PC-3 (cell line): ENCODE measurements around the gene CEACAM7. TPM values are rescaled to one million over a fixed set of nuclear protein-coding genes. Genes with fewer than 3 reads are reported as not detected.

Source experiments
- ATAC-seq: fragments of 200-7000 bp; cut with Tn5 transposase; 2 replicates; pipeline ENCODE4 v1.9.1; 2020; ENCODE audit warnings: mild to moderate bottlenecking, moderate library complexity
- Bru-seq: library from RNA; stranded (reverse); fragments of 400-500 nt; gene quantifications from one replicate; lab custom pipeline; 2021; lab: Mats Ljungman, UMichigan
- BruChase-seq, 2 experiments: library from RNA; stranded (reverse); fragments of 400-500 nt; gene quantifications; one replicate each; lab custom pipeline; 2021; lab: Mats Ljungman, UMichigan
- BruUV-seq: library from RNA; stranded (reverse); fragments of 400-500 nt; replicated peaks from 2 replicates; lab custom pipeline; 2021; lab: Mats Ljungman, UMichigan
- CTCF ChIA-PET: fragments of 300-600 bp; sonication (Branson Sonifier 250); formaldehyde crosslinking; loops from one replicate; lab custom pipeline; 2022; ENCODE audit warnings: antibody characterized with exemption; lab: Charles Lee
- POLR2A ChIA-PET: fragments of 300-600 bp; sonication (Branson Sonifier 250); formaldehyde crosslinking; loops from one replicate; lab custom pipeline; 2022; ENCODE audit warnings: antibody characterized with exemption; ENCODE audit not compliant: unreplicated experiment; lab: Charles Lee
- DNase-seq: peaks from one replicate; pipeline ENCODE4 v3.0.0-alpha.2; 2015
- H2AFZ ChIP-seq: fragments of 300-600 bp; sonication (generic); 2 replicates; pipeline ENCODE4 v1.6.0; 2016; ENCODE audit warnings: antibody characterized with exemption, low read length
- H3F3A ChIP-seq: fragments of 300-600 bp; sonication (generic); one replicate; pipeline ENCODE4 v1.6.0; 2017; ENCODE audit warnings: antibody characterized with exemption, low read length, control low read depth, mild to moderate bottlenecking; ENCODE audit not compliant: unreplicated experiment
- H3K27ac ChIP-seq: fragments of 300-600 bp; sonication (generic); 2 replicates; pipeline ENCODE4 v1.5.1; 2016; ENCODE audit warnings: mild to moderate bottlenecking, low read length
- H3K27me3 ChIP-seq: fragments of 300-600 bp; sonication (generic); 2 replicates; pipeline ENCODE4 v1.6.1; 2016; ENCODE audit warnings: low read length, mixed read lengths
- H3K36me3 ChIP-seq: fragments of 300-600 bp; sonication (generic); 2 replicates; pipeline ENCODE4 v1.6.1; 2016; ENCODE audit warnings: low read depth, mixed run types, low read length, mixed read lengths
- H3K4me1 ChIP-seq: fragments of 300-600 bp; sonication (generic); 2 replicates; pipeline ENCODE4 v1.5.1; 2016; ENCODE audit warnings: low read length; ENCODE audit not compliant: insufficient read depth
- H3K4me2 ChIP-seq: fragments of 300-600 bp; sonication (generic); 2 replicates; pipeline ENCODE4 v1.6.0; 2016; ENCODE audit warnings: low read length
- H3K4me3 ChIP-seq: fragments of 300-600 bp; sonication (generic); 2 replicates; pipeline ENCODE4 v1.5.1; 2016; ENCODE audit warnings: mild to moderate bottlenecking, low read length, mixed read lengths
- H3K79me2 ChIP-seq: fragments of 300-600 bp; sonication (generic); 2 replicates; pipeline ENCODE4 v1.6.1; 2017; ENCODE audit warnings: low read length, mixed read lengths
- H3K9ac ChIP-seq: fragments of 300-600 bp; sonication (generic); 2 replicates; pipeline ENCODE4 v1.6.0; 2016; ENCODE audit warnings: mild to moderate bottlenecking, low read length
- H3K9me2 ChIP-seq: fragments of 300-600 bp; sonication (generic); replicated peaks from 2 replicates; pipeline ENCODE4 v1.6.1; 2016; ENCODE audit warnings: mixed run types, low read length, mixed read lengths
- H3K9me3 ChIP-seq: fragments of 300-600 bp; sonication (generic); 2 replicates; pipeline ENCODE4 v1.6.1; 2016; ENCODE audit warnings: low read length, mixed read lengths
- H4K20me1 ChIP-seq: fragments of 300-600 bp; sonication (generic); 2 replicates; pipeline ENCODE4 v1.6.1; 2016; ENCODE audit warnings: low read length, mixed read lengths
- CTCF ChIP-seq: fragments of 300-600 bp; sonication (generic); conservative IDR thresholded peaks from 2 replicates; pipeline ENCODE4 v1.5.1; 2017; ENCODE audit warnings: antibody characterized with exemption, low read depth, mild to moderate bottlenecking, low read length
- EZH2 ChIP-seq: fragments of 300-600 bp; sonication (generic); IDR thresholded peaks from one replicate; pipeline ENCODE4 v1.6.1; 2017; ENCODE audit warnings: antibody characterized with exemption, mild to moderate bottlenecking, low read length; ENCODE audit not compliant: unreplicated experiment
- EZH2phosphoT487 ChIP-seq: fragments of 300-600 bp; sonication (generic); IDR thresholded peaks from 2 replicates; pipeline ENCODE4 v1.6.1; 2018; ENCODE audit warnings: mild to moderate bottlenecking, antibody characterized with exemption, low read length, borderline replicate concordance
- intact Hi-C: fragments of 100-400 bp; cut with micrococcal nuclease; formaldehyde crosslinking; loops from 2 replicates; pipeline ENCODE4 v1.9.0; 2023
- long read RNA-seq: library from polyadenylated mRNA; unstranded; transcript quantifications from one replicate; pipeline ENCODE4 v2.0.0, GENCODE V29; 2021; ENCODE audit not compliant: unreplicated experiment
- total RNA-seq: library from RNA; depleted of rRNA; stranded (reverse); fragments of >200 nt; gene quantifications from 2 replicates; pipeline ENCODE4 v1.2.3, GENCODE V29; 2014; rRNA removed

CEACAM7 gene
- total RNA-seq: not detected in 2 replicates
- Bru-seq, nascent RNA: not detected
- percentile 5 among the genes with signal in this experiment for BruChase-seq, experiment 1, labeled RNA remaining after a 6-hour chase
- not detected for BruChase-seq, experiment 2, labeled RNA remaining after a 2-hour chase
- long read RNA-seq: 0 reads

GRCh38 chr19:41688098-41688497, at the start of gene CEACAM7:
CEACAM7 (minus strand) TSS chr19:41688270; CDS start chr19:41688165, 105 bp downstream.
- no peak within 1 kb of the TSS for H2AFZ ChIP-seq
- intact Hi-C loops: no loop called here
- CTCF ChIA-PET: no interaction called here
- no peaks in the 10 kb centered on the region for H3F3A ChIP-seq
- TF ChIP-seq EZH2 (no peak), EZH2phosphoT487 (no peak), CTCF (no peak)
- POLR2A ChIA-PET: no interaction called here
- no peaks in the 10 kb centered on the region for H3K9me3 ChIP-seq
- H3K4me2 ChIP-seq: no peak within 1 kb of the TSS
- no peak within 1 kb of the TSS for H3K27ac ChIP-seq
- H3K9ac ChIP-seq: no peak within 1 kb of the TSS
- no peaks in the 10 kb centered on the region for H3K36me3 ChIP-seq
- no peak within 1 kb of the TSS for H3K4me3 ChIP-seq
- H3K79me2 ChIP-seq: no peaks in the 10 kb centered on the region
- H3K27me3 ChIP-seq: peaks cover 13% of the 10 kb centered on the region; the same call in 1 of the 2 replicates
- H3K9me2 ChIP-seq: no peaks in the 10 kb centered on the region
- no peak for ATAC-seq
- no peak for DNase-seq
- BruUV-seq: no TSS peak
- H4K20me1 ChIP-seq: no peaks in the 10 kb centered on the region
- no peaks in the 10 kb centered on the region for H3K4me1 ChIP-seq

GRCh38 chr19:41735071-41735600, 47.1 kb upstream of the CEACAM7 start:
- Histone ChIP-seq H3K9me2 (no peaks in the 10 kb centered on the region), H3K4me1 (peaks cover 44% of the 10 kb centered on the region), H3K9me3 (no peaks in the 10 kb centered on the region), H3K27me3 (no peaks in the 10 kb centered on the region), H3K4me2 (peak overlapping the region; percentile 78), H2AFZ (no peak overlapping the region), H3F3A (peaks cover 9% of the 10 kb centered on the region), H3K36me3 (no peaks in the 10 kb centered on the region), H3K27ac (peak overlapping the region; percentile 100), H3K4me3 (peak overlapping the region; percentile 56), H3K9ac (peak overlapping the region; percentile 85), H4K20me1 (no peaks in the 10 kb centered on the region), H3K79me2 (no peaks in the 10 kb centered on the region)
- DNase-seq (peak; percentile 81), ATAC-seq (peak; percentile 70)
- TF ChIP-seq EZH2phosphoT487 (no peak), EZH2 (no peak), CTCF (no peak)
- TSS peak; percentile 86 for BruUV-seq
- ChIA-PET CTCF (interaction anchor here (0.7 to 2.2 kb wide), 2 partner anchors 28 to 666 kb away, joined by 8 to 16 read pairs; no protein-coding TSS in a partner anchor), POLR2A (interaction anchor here (0.9 kb wide), 1 partner anchor 13 kb away, joined by 5 read pairs; no protein-coding TSS in a partner anchor)
- intact Hi-C loops: no loop called here
